HG03565 (cell line): ENCODE measurements around the gene TEAD3.

Experiments used
- ATAC-seq: cut with Tn5 transposase; IDR thresholded peaks from one replicate; pipeline ENCODE4 v1.9.1; 2021; ENCODE audit warnings: mild to moderate bottlenecking, moderate library complexity; ENCODE audit not compliant: unreplicated experiment

TEAD3 gene

GRCh38 chr6:35477028-35477427, 19.9 kb downstream of the TEAD3 start:
- ATAC-seq, result no peak

- no peak for ATAC-seq
These were observed 20.9 kb downstream of the TEAD3 start for GRCh38 chr6:35476004-35476403.

DNA sequence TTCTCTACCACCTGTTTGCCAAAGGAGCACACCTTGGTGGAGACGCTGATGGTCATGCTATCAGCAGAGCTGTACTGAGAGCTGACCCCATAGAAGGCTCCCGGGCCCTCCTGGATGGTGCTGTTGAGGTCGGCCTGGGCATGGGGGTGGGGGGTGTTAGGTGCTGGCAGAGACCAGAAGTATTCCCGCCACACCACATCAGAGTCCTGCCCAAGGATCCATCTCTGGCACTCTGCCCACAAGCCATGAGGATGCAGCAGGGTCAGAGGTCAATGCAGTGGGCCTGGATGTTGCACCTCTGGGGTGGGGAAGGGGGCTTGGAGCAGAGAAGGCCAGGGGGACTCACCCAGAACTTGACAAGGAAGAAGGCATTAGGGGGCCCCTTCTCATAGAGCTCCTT, 21.3 kb downstream of the TEAD3 start:
- no peak for ATAC-seq

- ATAC-seq, result no peak
These were observed 21.8 kb downstream of the TEAD3 start for GRCh38 chr6:35474942-35475570.

GRCh38 chr6:35474131-35474941, 22.5 kb downstream of the TEAD3 start:
- ATAC-seq, result no peak

DNA sequence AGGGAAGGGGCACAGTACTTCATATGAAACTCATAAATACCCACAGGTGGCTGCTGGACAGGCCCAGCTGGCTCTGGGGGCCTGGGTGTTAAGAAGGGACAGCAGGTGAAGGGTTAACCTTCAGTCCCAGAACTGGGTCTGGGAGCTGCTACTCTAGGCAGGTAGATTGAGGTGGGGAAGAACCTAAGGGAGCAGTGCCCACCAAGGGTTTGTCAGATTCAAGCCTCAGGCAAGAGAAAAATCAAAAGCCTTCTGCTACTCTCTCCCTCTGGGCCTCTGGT, 23.1 kb downstream of the TEAD3 start:
- no peak for ATAC-seq

GRCh38 chr6:35473075-35473849, 23.6 kb downstream of the TEAD3 start:
- ATAC-seq, result no peak

DNA sequence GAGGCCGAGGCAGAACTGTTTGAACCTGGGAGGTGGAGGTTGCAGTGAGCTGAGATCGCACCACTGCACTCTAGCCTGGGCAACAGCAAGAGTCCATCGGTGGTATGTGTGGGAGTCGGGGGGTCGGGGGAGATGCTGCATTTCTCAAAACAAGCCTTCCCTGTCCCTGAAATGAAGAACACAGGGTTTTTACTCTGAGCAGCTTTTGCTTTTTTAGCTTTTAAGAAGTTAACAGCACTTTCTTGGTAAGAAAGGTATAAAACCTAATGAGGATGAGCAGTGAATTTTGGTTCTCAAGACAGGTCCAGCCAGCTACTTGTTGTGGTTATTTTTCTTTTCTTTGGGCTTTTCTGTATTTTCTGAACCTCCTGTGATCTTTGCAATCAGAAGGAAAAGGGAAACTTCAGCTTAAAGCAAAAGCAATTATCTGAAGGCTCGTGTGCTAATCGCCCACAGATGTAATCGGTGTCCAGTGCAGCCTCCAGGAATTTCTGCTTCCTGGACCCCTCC, 25.0 kb downstream of the TEAD3 start:
- ATAC-seq, result no peak

DNA sequence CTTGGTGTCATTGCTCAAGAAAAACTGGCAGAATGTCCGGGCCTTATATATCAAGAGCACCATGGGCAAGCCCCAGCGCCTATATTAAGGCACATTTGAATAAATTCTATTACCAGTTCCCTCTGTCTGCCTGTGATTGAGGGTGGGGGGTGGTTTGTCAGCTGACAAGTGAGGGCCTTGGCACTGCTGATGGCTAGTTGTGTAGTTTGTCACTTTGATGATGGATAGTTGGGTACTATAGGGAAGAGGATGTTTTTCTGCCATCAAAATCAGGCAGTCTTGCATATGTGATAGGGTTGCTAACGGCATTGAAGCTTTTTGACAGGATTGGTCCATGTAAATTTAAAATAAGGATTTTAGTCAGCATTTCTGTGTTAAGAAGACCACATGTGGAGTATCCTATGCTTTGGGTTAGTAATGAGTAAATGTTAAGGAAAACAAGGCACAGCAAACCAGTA, 26.2 kb downstream of the TEAD3 start:
- ATAC-seq, result no peak

DNA sequence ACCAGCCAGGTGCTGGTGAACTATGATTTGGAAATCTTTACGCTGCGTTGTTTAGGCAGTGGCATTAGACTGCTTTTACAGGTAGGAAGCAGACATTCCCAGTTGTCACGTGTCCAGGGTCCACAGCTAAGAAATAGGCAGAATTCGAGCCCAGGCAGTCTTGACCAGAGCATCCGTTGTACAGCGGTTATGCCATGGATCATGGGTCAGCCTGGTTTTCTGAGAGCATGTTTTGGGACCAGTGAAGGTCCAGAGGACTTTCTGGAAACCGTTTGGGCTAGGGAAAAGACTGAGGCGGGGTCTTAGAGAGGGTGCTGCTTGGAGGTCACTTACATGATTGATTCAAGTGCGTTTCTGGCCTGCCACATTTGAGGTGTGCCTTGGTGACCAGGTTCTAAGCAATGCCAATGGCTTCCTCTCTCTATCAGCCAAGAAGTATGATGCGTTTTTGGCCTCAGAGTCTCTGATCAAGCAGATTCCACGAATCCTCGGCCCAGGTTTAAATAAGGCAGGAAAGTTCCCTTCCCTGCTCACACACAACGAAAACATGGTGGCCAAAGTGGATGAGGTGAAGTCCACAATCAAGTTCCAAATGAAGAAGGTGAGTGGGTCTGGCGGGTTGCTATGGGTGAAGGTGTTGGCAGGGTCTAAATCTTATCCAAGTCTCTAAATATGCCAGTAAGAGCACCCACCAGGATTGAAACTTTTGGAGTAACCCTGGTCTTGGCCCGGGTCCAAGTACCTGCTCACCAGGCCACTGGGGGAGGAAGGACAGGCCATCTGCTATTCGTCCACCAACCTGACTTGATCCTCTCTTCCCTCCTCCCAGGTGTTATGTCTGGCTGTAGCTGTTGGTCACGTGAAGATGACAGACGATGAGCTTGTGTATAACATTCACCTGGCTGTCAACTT, 26.9 kb downstream of the TEAD3 start:
- no peak for ATAC-seq

- ATAC-seq, result no peak
These were observed 27.7 kb downstream of the TEAD3 start for GRCh38 chr6:35468980-35469750.

- ATAC-seq, result peak; percentile 84
These were observed 28.5 kb downstream of the TEAD3 start, which contains the start of gene RPL10A for GRCh38 chr6:35468181-35468979. Gene RPL10A, plus strand, starts transcription at chr6:35468401. Its CDS starts 34 bp downstream, at chr6:35468435.

GRCh38 chr6:35465646-35466045, 31.2 kb downstream of the TEAD3 start:
- ATAC-seq, result no peak

DNA sequence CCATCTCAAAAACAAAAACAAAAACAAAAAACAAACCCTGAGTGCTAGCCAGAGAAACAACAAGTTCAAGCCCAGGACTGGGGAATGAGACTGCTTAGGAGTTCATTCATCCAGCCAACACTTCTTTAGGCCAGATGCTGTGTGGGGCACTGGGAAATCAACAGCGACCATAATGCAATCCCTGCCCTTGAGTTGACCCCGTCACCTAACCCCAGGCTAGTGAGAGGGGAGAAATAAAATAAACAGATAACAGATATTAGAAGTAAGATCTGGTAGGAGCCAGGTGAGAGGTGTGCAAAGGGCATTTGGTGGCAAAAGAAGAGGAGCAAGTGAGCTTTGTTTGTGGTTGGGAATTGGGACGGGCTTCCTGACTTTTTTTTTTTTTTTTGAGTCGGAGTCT, 33.6 kb downstream of the TEAD3 start:
- ATAC-seq, result no peak

GRCh38 chr6:35461270-35461669, 35.6 kb downstream of the TEAD3 start:
- ATAC-seq, result no peak

DNA sequence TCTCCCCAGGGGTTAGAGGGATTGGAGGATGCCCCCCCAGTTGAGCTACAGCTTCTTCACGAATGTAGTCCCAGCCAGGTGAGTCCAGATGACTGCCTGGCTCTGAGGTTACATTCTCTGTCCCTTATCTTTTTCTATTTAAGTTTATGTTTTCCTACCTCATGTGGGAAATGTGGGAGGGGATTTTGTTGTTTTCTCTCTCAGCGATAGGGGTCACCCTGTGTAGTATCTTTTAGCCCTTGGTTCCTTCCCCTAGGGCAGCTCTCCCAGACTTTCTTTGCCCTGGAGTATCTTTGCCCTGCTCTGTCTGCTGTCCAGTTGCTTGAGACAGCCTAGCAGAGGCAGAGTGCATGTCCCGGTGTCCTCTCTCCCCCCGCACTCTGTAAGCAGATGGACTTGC, 39.0 kb downstream of the TEAD3 start:
- ATAC-seq, result no peak

GRCh38 chr6:35454391-35455110, 42.3 kb downstream of the TEAD3 start:
- no peak for ATAC-seq

DNA sequence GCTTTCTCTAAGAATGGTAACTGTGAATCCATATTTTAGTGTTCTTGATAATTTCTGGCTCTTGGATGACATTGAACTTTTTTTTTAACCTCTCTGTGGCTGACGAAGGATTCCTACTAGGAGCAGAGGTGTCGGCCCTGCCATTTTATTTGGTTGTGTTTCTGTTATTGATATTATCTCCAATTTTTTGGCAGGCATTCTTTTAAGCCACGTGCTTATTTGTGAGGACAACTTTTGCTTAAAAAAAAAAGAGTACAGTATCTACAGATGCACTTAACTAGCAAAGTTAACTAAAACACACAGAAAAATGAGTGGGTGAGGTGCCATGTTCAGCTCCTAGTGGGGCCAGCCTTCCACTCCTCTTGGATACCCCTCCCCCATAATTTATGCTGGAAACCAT, 43.6 kb downstream of the TEAD3 start:
- no peak for ATAC-seq
